HG03342 (cell line): Measurements from ENCODE around the gene IMMP2L.
A peak's percentile ranks its signal among the peaks of the same experiment; 100 is the strongest.
"Not testable (repeated sequence)": the region's sequence is repeated elsewhere in the genome, so short reads cannot be mapped to it uniquely, and the experiment has no call there.

Experiments
- ATAC-seq: cut with Tn5 transposase; IDR thresholded peaks from one replicate; pipeline ENCODE4 v1.9.1; 2021; ENCODE audit warnings: mild to moderate bottlenecking, moderate library complexity; ENCODE audit not compliant: unreplicated experiment

Gene IMMP2L

DNA sequence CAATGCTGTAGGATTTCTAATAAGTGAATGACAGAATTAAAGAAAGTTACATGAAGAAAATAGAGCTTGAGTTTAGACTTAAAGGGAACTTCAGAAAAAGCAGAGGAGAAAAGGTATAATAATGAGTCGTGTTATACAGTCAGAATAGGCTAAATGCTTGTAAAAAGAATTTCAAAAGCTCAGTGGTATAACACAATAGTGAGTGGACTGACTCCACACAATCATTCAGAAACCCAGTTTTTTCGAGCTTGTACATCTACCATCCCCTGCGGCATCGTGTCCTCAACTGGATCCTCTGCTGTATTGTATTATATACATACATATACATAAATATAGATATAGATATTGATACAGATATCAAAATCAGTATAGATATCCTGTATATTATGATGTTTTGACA lies 52.2 kb downstream of the IMMP2L start:
- ATAC-seq, result no peak

DNA sequence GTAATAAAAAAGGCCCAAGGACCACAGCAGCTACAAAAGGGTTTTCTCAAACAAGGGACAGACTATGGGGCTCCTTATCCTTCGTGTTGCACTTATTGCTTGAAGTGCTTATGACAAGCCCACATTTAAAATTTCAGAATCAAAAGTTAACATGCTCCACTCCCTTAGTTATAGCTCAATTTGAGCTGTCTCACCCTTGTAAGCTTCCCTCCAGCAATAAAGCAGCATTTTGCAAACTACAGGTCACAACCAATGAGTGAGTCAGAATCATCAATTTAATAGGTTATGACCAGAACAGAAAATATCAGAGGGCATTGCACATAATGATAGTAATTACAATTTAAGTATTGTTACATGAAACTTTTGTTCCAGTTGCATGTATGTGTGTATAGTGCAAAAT lies 53.0 kb downstream of the IMMP2L start:
- no peak for ATAC-seq

DNA sequence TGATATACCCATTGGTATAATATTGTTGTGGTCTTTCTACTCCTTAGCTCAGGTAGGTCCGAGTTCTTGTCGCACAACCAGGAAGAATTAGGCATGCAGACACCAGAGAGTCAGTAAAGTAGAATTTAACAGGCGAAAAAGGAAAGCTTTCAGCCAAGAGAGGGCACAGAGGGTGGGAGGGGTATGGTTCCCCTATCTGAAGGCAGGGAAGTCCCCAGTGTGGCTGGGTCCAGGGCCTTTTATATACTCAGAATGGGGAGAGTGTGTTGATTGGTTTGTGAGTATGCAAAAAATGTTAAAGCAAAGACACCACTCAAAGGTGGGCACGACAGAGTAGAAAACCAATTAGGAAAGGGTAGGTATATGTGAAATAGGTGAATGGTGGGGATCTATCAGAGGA lies 53.9 kb downstream of the IMMP2L start:
- no peak for ATAC-seq

DNA sequence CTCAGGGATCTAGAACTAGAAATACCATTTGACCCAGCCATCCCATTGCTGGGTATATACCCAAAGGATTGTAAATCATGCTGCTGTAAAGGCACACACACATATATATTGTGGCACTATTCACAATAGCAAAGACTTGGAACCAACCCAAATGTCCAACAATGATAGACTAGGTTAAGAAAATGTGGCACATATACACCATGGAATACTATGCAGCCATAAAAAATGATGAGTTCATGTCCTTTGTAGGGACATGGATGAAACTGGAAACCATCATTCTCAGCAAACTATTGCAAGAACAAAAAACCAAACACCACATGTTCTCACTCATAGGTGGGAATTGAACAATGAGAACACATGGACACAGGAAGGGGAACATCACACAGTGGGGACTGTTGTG lies 56.9 kb downstream of the IMMP2L start:
- ATAC-seq, result not testable (repeated sequence)

DNA sequence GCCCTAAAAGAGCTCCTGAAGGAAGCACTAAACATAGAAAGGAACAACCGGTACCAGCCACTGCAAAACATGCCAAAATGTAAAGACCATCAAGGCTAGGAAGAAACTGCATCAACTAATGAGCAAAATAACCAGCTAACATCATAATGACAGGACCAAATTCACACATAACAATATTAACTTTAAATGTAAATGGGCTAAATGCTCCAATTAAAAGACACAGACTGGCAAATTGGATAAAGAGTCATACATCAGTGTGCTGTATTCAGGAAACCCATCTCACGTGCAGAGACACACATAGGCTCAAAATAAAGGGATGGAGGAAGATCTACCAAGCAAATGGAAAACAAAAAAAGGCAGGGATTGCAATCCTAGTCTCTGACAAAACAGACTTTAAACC lies 60.5 kb downstream of the IMMP2L start:
- ATAC-seq, result not testable (repeated sequence)

DNA sequence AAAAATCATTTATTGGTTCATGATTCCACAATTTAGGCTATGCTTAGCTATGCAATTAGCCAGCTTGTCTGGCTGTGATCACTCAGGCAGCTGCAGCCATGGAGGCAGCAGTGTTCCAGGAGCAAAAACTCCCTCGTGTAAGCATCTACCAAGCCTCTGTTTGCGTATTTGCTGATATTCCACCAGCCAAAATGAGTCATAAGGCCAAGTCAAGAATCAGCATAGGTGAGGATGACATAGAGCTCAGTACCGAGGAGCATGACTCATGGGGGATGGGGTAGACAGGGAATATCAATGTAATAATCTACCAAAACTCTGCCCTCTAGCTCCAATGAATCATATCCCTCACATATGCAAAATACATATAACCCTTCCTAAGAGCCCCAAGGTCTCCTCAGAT lies 63.3 kb downstream of the IMMP2L start:
- no peak for ATAC-seq

DNA sequence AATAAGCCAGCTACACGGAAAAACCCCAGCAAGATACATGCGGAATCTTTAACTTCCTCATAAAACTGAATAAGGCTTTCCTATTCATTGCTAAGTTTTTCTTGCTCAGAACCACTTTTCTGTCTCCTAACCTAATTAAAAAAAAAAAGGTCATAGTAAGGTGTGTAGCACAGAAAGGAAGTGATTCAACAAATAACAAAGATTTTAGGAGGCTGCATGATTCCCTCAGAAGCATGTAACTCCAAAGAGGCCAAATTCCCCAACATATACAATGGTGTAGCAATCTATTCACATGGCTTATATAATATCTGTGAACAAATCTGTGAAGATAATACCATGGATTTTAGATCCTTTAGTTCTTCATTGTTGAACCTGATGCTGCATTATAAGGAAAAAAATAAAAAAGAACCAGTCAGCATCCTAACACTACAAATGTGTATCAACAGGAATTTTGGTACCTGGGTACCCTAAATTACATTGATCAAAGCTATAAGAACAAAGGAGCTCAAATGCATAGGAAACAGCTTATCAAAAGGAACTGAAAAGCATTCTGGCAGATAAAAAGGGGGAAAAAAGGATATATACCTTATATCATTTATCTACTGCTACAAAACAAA lies 63.8 kb downstream of the IMMP2L start:
- no peak for ATAC-seq

DNA sequence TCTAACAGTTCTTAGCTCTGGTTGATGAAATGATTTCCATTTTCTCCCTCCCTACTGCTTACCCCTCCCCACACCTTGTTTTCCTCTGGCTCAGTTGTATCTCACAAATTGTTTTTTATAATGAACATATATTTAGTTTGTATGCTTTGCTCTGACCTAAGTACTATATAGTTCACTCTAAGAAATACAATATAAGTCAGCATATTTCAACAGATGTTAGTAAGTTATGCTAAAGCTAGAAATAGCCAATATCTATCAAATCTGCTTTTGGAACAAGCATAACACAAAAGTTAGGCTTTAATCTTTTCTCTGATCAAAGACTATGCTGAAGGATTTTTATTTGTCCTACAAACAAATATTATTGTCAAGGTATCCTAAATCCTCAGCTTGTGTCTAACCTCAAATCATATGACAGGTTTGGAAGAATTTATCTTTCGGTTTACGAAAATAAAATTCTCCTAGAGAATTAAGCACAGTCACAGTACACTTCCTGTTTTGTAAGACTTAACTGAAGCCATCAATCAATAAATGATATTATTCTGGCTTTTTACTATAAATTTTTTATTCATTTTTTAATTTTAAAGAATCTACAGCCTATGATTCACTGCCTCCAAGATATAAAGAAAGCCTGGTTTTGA lies 67.0 kb downstream of the IMMP2L start:
- no peak for ATAC-seq

DNA sequence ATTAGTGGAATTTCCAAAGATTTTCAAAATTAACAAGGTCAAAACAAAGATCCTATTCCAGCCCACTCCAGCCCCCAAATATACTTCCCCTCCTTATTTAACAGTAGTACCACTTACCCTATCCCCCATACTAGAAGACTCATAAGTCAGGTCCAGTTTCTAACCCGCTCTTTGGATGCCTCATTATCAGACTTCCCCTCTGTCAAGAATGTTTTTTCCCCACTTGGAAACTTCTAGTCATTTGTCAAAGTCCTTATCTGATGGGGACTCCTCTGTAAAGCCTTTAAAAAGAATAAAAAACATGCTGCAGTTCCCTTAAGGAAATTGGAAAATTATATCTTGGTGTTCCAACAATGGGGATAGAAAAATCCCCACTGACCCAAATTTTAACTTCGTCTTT lies 70.1 kb downstream of the IMMP2L start:
- ATAC-seq, result no peak

DNA sequence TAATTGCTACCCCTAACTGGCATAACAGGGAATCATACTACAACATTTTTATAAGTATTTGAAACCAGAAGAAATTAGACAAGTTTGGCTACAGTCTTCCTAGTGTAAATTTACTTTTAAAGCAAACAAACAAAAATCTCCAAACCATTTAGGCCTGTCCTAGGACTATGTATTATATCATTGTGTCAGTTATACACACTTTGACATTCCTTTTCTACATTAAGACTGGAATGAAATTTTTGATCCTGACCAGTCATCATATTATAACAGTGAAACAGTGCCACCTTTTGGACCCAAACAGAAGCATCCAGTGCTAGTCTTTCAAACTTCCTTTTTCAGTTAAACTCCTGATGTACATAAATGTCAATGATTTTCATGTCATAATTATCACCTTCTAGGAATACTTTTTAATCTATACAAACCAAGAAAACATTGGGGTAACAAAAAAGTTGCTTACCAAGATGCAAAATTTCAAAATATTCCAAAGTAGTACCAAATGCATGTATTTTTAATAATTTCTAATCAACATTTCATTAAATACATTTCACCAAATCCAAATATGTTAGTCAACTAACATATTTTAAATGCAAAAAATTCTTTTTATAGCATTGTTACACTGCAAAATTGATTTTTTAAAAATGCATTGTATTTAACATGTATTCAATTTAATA lies 75.7 kb downstream of the IMMP2L start:
- ATAC-seq, result peak; percentile 76

DNA sequence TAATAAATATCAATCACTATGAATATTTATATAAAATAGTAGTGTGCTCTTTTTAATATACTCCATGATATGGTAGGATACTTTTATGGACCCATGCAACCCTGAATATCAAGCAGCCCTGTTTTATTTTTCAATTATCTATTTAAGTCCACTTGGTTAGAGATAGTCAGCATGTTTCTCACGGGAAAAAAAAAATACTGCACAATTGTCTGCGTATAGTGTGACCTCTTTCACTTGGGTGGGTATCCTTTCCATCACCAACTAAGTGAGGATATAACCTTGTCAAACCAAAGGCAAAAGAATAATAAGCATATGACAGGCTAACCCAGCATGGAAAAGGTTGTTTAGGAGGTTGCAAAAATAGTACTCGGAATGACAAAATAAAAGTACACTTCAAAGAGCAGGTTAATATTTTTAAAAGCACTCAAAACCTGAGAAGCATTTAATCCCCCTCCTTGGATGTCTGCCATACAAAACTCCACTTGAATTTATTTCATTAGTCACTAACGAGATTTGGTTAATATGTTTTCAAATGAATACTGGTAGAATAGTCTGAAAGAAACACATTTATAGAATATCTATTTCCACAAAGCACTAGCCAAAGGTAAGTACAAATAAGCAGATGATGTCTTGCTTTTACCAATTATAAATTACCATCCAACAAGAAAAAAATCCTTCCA lies 76.5 kb downstream of the IMMP2L start:
- ATAC-seq, result no peak

DNA sequence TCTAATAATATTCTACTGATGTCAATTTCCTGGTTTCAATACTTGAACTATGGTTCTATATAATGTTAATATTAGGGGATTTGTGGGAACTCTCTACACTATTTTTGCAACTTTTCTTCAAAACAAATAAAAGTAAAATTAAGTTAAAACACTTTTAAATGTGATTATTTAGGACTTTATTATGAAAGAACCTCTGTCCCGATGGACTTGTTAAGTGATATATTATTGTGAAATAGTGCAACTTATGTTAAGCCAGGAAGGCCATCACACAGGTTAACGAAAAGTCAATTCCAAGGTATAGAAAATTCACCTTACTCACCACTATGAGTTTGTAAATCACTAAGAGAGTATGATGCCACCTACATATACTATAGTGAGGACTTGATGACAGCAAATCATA lies 79.2 kb downstream of the IMMP2L start:
- ATAC-seq, result no peak

DNA sequence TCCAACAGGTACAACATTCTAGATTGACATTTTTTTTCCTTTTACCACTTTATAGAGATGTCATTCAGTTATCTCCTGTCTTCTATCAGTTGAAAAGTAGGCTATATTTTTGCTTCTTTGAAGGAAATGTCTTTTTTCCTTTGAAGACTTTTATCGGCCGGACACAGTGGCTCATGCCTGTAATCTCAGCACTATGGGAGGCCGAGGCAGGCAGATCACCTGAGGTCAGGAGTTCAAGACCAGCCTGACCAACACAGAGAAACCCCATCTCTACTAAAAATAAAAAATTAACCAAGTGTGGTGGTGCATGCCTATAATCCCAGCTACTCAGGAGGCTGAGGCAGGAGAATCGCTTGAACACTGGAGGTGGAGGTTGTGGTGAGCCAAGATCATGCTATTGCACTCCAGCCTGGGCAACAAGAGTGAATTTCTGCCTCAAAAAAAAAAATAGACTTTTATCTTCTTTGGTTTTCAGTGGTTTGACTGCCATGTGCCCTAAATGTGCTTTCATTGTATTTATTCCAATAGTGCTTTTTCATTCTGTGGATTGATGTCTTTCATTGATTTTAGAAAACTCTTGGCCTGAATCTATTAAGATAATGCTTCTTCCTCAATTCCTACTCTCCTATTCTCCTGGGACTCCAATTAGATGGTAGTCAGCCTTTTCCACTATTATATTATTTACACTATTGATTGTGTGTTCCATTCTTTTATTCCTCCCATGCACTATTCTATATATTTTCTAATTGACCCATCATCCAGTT lies 84.6 kb downstream of the IMMP2L start:
- no peak for ATAC-seq

DNA sequence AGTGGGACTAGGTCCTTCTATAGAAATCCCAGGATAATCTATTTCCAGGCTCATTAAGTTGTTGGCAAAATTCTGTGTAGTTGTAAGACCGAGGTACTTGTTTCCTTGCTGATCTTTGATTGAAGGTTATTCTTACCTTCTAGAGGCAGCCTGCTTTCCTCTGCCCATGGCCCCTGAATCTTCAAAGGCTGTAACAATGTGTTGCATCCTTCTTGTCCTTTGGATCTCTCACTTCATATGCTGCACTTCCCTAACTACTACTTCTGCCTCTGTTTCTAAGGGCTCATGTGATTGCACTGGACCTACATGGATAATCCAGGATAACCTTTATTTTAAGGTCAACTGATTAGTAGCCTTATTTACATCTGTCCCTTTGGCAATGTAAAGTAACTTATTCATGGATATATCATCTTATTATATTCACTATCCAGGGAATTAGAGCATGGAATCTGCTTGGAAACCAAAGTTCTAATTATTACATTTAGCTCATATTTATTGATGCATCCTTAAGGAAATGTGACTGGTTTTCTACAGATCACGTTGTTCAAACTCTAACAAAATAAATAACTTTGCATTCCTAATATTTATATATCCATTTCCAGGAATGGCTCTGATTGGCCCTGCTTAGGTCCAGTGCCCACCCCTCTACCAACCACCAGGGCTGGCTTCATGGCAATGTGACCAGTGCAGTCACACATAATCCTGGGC lies 85.6 kb downstream of the IMMP2L start:
- no peak for ATAC-seq

DNA sequence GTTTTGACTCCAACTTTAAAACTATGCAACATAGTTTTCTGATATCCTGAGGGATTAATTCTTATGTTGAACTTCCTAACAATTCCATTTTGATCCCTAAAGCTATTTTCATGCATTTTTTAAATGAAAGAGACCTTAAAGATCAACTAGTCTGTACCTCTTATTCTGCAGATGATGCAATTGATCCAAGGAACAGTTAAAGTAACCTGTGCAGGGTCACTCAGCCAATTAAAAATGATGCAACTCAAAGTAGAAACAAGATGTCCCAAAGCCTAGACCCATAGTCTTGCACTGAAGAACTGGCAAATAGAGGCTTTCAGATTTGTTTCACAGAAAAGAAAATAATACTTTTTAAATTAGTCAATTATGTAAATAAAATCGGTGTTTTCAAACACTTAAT lies 86.3 kb downstream of the IMMP2L start:
- ATAC-seq, result no peak

DNA sequence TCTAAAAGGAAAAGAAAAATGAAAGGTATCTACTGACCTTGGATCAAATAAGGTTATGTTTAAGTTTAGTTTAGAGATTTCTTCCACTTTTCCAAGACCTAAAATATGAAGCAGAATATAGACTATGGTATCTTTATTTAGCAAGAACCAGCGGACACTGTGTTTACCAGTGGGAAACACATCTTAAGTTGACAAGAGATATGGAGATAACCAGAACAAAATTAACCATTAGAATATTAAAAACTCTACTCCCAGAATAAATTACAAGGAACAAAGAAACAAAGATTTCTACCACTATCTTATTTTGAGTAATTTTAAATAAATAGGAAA lies 86.9 kb downstream of the IMMP2L start:
- ATAC-seq, result no peak

DNA sequence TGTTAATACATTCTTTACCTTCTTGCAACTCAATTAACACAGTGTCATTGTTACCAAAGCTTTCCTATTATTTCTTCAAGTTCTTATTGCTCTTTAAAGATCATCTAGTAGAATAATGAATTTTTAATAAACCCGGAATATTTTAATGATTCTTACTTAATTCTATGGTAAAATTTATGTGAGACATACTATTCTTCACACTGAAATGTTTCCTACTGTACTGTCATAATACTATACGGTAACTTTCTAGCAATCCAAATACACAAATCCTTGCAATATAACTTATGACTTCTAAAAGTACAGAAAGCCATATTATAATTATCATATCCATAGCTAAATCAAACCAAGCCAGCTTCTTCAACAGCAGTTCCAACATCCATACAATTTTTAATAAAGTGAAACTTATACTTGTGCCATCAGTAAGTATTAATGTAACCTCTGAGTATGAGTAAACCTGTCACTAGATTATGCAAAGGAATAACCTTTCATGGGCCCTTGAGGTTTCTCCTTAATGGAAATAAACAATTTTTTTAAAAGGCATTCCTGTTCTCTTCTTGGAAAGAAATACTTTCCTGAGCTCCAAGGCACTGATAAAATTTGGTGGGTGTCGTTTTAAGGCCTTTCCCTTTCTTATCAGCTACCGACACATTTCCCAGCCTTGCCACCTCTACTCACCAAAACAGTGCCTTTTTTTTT lies 87.4 kb downstream of the IMMP2L start:
- no peak for ATAC-seq

DNA sequence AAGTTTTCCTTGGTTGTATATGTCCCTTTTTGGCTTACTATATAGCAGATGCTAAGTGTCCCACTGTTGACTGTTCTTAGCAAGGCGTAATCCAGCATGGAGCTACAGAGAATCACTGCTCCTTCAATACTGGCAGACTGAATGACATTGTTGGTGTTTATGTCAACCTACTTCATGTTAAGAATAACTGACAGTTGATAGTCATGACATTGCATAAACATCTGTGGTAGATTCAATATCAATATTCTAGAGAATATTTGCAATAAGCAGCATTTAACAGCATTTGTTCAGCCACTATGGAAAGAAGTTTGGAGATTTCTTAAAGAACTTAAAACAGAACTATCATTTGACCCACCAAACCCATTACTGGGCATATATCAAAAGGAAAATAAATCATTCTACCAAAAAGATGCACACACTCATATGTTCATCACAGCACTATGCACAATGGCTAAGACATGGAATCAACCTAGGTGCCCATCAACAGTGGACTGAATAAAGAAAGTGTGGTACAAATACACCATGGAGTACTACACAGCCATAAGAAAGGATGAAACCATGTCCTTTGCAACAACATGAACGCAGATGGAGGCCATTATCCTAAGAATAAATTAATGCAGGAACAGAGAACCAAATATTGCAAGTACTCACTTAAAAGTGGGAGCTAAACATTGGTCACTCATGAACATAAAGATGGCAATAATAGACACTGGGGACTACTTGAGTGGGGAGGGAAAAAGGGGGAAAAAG lies 88.7 kb downstream of the IMMP2L start:
- no peak for ATAC-seq

DNA sequence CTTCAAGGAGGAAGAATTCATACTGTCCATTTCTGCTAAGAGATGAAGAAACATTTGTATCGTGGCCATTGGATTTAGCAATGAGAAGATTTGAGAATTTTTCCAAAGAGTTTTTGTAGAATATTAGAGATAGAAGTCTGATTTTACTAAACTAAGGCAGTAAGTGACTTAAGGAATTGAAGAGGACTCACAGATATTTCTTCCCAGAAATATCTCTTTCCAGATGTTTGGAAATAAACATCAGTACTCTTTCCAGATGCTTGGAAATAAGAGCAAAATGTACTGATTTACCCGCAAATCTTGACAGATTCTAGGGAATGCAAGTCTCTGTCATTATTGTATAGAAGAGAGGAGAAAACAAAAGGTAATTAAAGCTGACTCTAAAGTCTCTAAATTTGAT lies 91.3 kb downstream of the IMMP2L start:
- no peak for ATAC-seq
